Measurements from ENCODE around the gene KCNB1.

KCNB1 gene

GRCh38 chr20:49432550-49432949 is 49.9 kb downstream of the KCNB1 start:
- Histone ChIP-seq H3K27ac (ENCODE audit: low read depth, low read length) (no peak overlapping the region), H3K36me3 (ENCODE audit: insufficient read depth, low read length) (no peaks in the 10 kb centered on the region), H3K4me3 (ENCODE audit: low read length) (no peak overlapping the region), H3K27me3 (ENCODE audit: insufficient read depth, low read length) (no peaks in the 10 kb centered on the region), H3K9ac (ENCODE audit: low read depth, low read length) (no peak overlapping the region), H3K9me3 (ENCODE audit: insufficient read depth, low read depth, low read length) (no peaks in the 10 kb centered on the region), H3K4me1 (ENCODE audit: insufficient read depth, low read length) (no peaks in the 10 kb centered on the region)
- WGBS = 73% methylated on average over 2 of the region's 3 CpGs

- WGBS = 82% methylated on average over 4 of the region's 4 CpGs
- Histone ChIP-seq H3K4me1 (ENCODE audit: insufficient read depth, low read length) (no peaks in the 10 kb centered on the region), H3K4me3 (ENCODE audit: low read length) (no peak overlapping the region), H3K27me3 (ENCODE audit: insufficient read depth, low read length) (no peaks in the 10 kb centered on the region), H3K9ac (ENCODE audit: low read depth, low read length) (no peak overlapping the region), H3K9me3 (ENCODE audit: insufficient read depth, low read depth, low read length) (no peaks in the 10 kb centered on the region), H3K36me3 (ENCODE audit: insufficient read depth, low read length) (no peaks in the 10 kb centered on the region), H3K27ac (ENCODE audit: low read depth, low read length) (no peak overlapping the region)
These were observed 51.1 kb downstream of the KCNB1 start for GRCh38 chr20:49431329-49431728.

- Histone ChIP-seq H3K4me1 (ENCODE audit: insufficient read depth, low read length) (no peaks in the 10 kb centered on the region), H3K27ac (ENCODE audit: low read depth, low read length) (no peak overlapping the region), H3K9me3 (ENCODE audit: insufficient read depth, low read depth, low read length) (no peaks in the 10 kb centered on the region), H3K27me3 (ENCODE audit: insufficient read depth, low read length) (no peaks in the 10 kb centered on the region), H3K4me3 (ENCODE audit: low read length) (no peak overlapping the region), H3K9ac (ENCODE audit: low read depth, low read length) (no peak overlapping the region), H3K36me3 (ENCODE audit: insufficient read depth, low read length) (no peaks in the 10 kb centered on the region)
- 95% methylated on average over 2 of the region's 2 CpGs for WGBS
These were observed 52.1 kb downstream of the KCNB1 start for GRCh38 chr20:49430320-49430719.

- Histone ChIP-seq H3K9ac (ENCODE audit: low read depth, low read length) (no peak overlapping the region), H3K27ac (ENCODE audit: low read depth, low read length) (no peak overlapping the region), H3K36me3 (ENCODE audit: insufficient read depth, low read length) (no peaks in the 10 kb centered on the region), H3K27me3 (ENCODE audit: insufficient read depth, low read length) (no peaks in the 10 kb centered on the region), H3K9me3 (ENCODE audit: insufficient read depth, low read depth, low read length) (no peaks in the 10 kb centered on the region), H3K4me3 (ENCODE audit: low read length) (no peak overlapping the region), H3K4me1 (ENCODE audit: insufficient read depth, low read length) (no peaks in the 10 kb centered on the region)
- WGBS = 89% methylated on average over 13 of the region's 13 CpGs
These were observed 54.5 kb downstream of the KCNB1 start for GRCh38 chr20:49427751-49428518.

- WGBS = 36% methylated on average over 1 of the region's 1 CpG
- H3K4me3 ChIP-seq (ENCODE audit: low read length) = no peak overlapping the region
- H3K27ac ChIP-seq (ENCODE audit: low read depth, low read length) = no peak overlapping the region
- no peaks in the 10 kb centered on the region for H3K9me3 ChIP-seq (ENCODE audit: insufficient read depth, low read depth, low read length)
- H3K4me1 ChIP-seq (ENCODE audit: insufficient read depth, low read length) = no peaks in the 10 kb centered on the region
- H3K36me3 ChIP-seq (ENCODE audit: insufficient read depth, low read length) = no peaks in the 10 kb centered on the region
- H3K27me3 ChIP-seq (ENCODE audit: insufficient read depth, low read length) = no peaks in the 10 kb centered on the region
- H3K9ac ChIP-seq (ENCODE audit: low read depth, low read length) = no peak overlapping the region
These were observed 55.6 kb downstream of the KCNB1 start for GRCh38 chr20:49426873-49427272.

GRCh38 chr20:49426395-49426794 is 56.1 kb downstream of the KCNB1 start:
- 97% methylated on average over 5 of the region's 5 CpGs for WGBS

GRCh38 chr20:49424536-49424935 is 57.9 kb downstream of the KCNB1 start:
- Histone ChIP-seq H3K9me3 (ENCODE audit: insufficient read depth, low read depth, low read length) (no peaks in the 10 kb centered on the region), H3K4me1 (ENCODE audit: insufficient read depth, low read length) (no peaks in the 10 kb centered on the region), H3K36me3 (ENCODE audit: insufficient read depth, low read length) (no peaks in the 10 kb centered on the region), H3K9ac (ENCODE audit: low read depth, low read length) (no peak overlapping the region), H3K27me3 (ENCODE audit: insufficient read depth, low read length) (no peaks in the 10 kb centered on the region), H3K27ac (ENCODE audit: low read depth, low read length) (no peak overlapping the region), H3K4me3 (ENCODE audit: low read length) (no peak overlapping the region)
- WGBS = 78% methylated on average over 13 of the region's 13 CpGs

More at GRCh38 chr20:49426395-49426794, 56.1 kb downstream of the KCNB1 start:
- no peaks in the 10 kb centered on the region for H3K9me3 ChIP-seq (ENCODE audit: insufficient read depth, low read depth, low read length)
- no peak overlapping the region for H3K4me3 ChIP-seq (ENCODE audit: low read length)
- no peaks in the 10 kb centered on the region for H3K36me3 ChIP-seq (ENCODE audit: insufficient read depth, low read length)
- H3K27ac ChIP-seq (ENCODE audit: low read depth, low read length) = no peak overlapping the region
- no peaks in the 10 kb centered on the region for H3K4me1 ChIP-seq (ENCODE audit: insufficient read depth, low read length)
- H3K9ac ChIP-seq (ENCODE audit: low read depth, low read length) = no peak overlapping the region
- H3K27me3 ChIP-seq (ENCODE audit: insufficient read depth, low read length) = no peaks in the 10 kb centered on the region

- Histone ChIP-seq H3K27ac (ENCODE audit: low read depth, low read length) (no peak overlapping the region), H3K4me3 (ENCODE audit: low read length) (no peak overlapping the region), H3K9ac (ENCODE audit: low read depth, low read length) (no peak overlapping the region), H3K9me3 (ENCODE audit: insufficient read depth, low read depth, low read length) (no peaks in the 10 kb centered on the region), H3K4me1 (ENCODE audit: insufficient read depth, low read length) (no peaks in the 10 kb centered on the region), H3K27me3 (ENCODE audit: insufficient read depth, low read length) (no peaks in the 10 kb centered on the region), H3K36me3 (ENCODE audit: insufficient read depth, low read length) (no peaks in the 10 kb centered on the region)
- WGBS = 94% methylated on average over 5 of the region's 6 CpGs
These were observed 60.3 kb downstream of the KCNB1 start for GRCh38 chr20:49422161-49422560.

GRCh38 chr20:49420811-49421295 is 61.6 kb downstream of the KCNB1 start:
- no peak overlapping the region for H3K9ac ChIP-seq (ENCODE audit: low read depth, low read length)
- H3K27me3 ChIP-seq (ENCODE audit: insufficient read depth, low read length) = no peaks in the 10 kb centered on the region
- H3K4me3 ChIP-seq (ENCODE audit: low read length) = no peak overlapping the region
- H3K9me3 ChIP-seq (ENCODE audit: insufficient read depth, low read depth, low read length) = no peaks in the 10 kb centered on the region
- 87% methylated on average over 6 of the region's 6 CpGs for WGBS
- no peaks in the 10 kb centered on the region for H3K4me1 ChIP-seq (ENCODE audit: insufficient read depth, low read length)
- H3K27ac ChIP-seq (ENCODE audit: low read depth, low read length) = no peak overlapping the region
- no peaks in the 10 kb centered on the region for H3K36me3 ChIP-seq (ENCODE audit: insufficient read depth, low read length)

- Histone ChIP-seq H3K36me3 (ENCODE audit: insufficient read depth, low read length) (no peaks in the 10 kb centered on the region), H3K9ac (ENCODE audit: low read depth, low read length) (no peak overlapping the region), H3K27ac (ENCODE audit: low read depth, low read length) (no peak overlapping the region), H3K9me3 (ENCODE audit: insufficient read depth, low read depth, low read length) (no peaks in the 10 kb centered on the region), H3K27me3 (ENCODE audit: insufficient read depth, low read length) (no peaks in the 10 kb centered on the region), H3K4me1 (ENCODE audit: insufficient read depth, low read length) (no peaks in the 10 kb centered on the region), H3K4me3 (ENCODE audit: low read length) (no peak overlapping the region)
- 90% methylated on average over 1 of the region's 1 CpG for WGBS
These were observed 62.2 kb downstream of the KCNB1 start for GRCh38 chr20:49420292-49420691.

- H3K27ac ChIP-seq (ENCODE audit: low read depth, low read length) = no peak overlapping the region
- no peak overlapping the region for H3K4me3 ChIP-seq (ENCODE audit: low read length)
- H3K9me3 ChIP-seq (ENCODE audit: insufficient read depth, low read depth, low read length) = no peaks in the 10 kb centered on the region
- no peaks in the 10 kb centered on the region for H3K36me3 ChIP-seq (ENCODE audit: insufficient read depth, low read length)
- H3K27me3 ChIP-seq (ENCODE audit: insufficient read depth, low read length) = no peaks in the 10 kb centered on the region
- WGBS = 80% methylated on average over 1 of the region's 1 CpG
- H3K9ac ChIP-seq (ENCODE audit: low read depth, low read length) = no peak overlapping the region
- H3K4me1 ChIP-seq (ENCODE audit: insufficient read depth, low read length) = no peaks in the 10 kb centered on the region
These were observed 62.7 kb downstream of the KCNB1 start for GRCh38 chr20:49419785-49420184.

- Histone ChIP-seq H3K4me3 (ENCODE audit: low read length) (no peak overlapping the region), H3K9me3 (ENCODE audit: insufficient read depth, low read depth, low read length) (no peaks in the 10 kb centered on the region), H3K4me1 (ENCODE audit: insufficient read depth, low read length) (no peaks in the 10 kb centered on the region), H3K36me3 (ENCODE audit: insufficient read depth, low read length) (no peaks in the 10 kb centered on the region), H3K27me3 (ENCODE audit: insufficient read depth, low read length) (no peaks in the 10 kb centered on the region), H3K9ac (ENCODE audit: low read depth, low read length) (no peak overlapping the region), H3K27ac (ENCODE audit: low read depth, low read length) (no peak overlapping the region)
- WGBS = 92% methylated on average over 7 of the region's 7 CpGs
These were observed 63.7 kb downstream of the KCNB1 start for GRCh38 chr20:49418809-49419208.
